Endothelial cell of umbilical vein (primary cell): ENCODE results near the gene IGFBP2. TPM values are rescaled to one million over a fixed set of nuclear protein-coding genes. Genes with fewer than 3 reads are reported as not detected.

Experiments
- BruUV-seq: library from RNA; stranded (reverse); fragments of 400-500 nt; replicated peaks from 2 replicates; lab custom pipeline; 2021; lab: Mats Ljungman, UMichigan
- CTCF ChIA-PET: fragments of 300-600, 350-600 bp; sonication (Branson Sonifier 250); formaldehyde crosslinking; loops from one replicate; lab custom pipeline; 2021; ENCODE audit warnings: antibody characterized with exemption, inconsistent platforms; lab: Charles Lee
- POLR2A ChIA-PET: fragments of 300-600, 350-600 bp; sonication (Branson Sonifier 250); formaldehyde crosslinking; loops from one replicate; lab custom pipeline; 2021; ENCODE audit warnings: antibody characterized with exemption, inconsistent platforms; lab: Charles Lee
- DNase-seq: peaks from one replicate; pipeline ENCODE4 v3.0.0-alpha.2; 2011; ENCODE audit warnings: low read depth, low spot score
- FAIRE-seq: peaks from 2 replicates; lab custom pipeline; 2011; peaks lifted over from hg19 to GRCh38; lab: Jason Lieb, UNC
- H2AFZ ChIP-seq: 2 replicates; pipeline ENCODE4 v1.6.0; 2012; ENCODE audit warnings: low read depth, low read length, control low read depth, inconsistent platforms
- H3K27ac ChIP-seq: 2 replicates; pipeline ENCODE4 v1.5.1; 2011; ENCODE audit warnings: low read depth, mild to moderate bottlenecking, control low read depth, low read length, moderate library complexity; ENCODE audit not compliant: insufficient read depth
- H3K27me3 ChIP-seq, 2 experiments: 2 replicates each; pipeline versions ENCODE4 v1.6.0 to v1.6.1; 2011; ENCODE audit warnings: low read length in 2 of 2, mixed read lengths in 1 of 2; ENCODE audit not compliant: control insufficient read depth in 2 of 2, insufficient read depth in 2 of 2
- H3K36me3 ChIP-seq, 2 experiments: 2 replicates in 1 of 2; 3 replicates in 1 of 2; pipeline ENCODE4 v1.5.1; 2011; ENCODE audit warnings: low read length in 2 of 2, mild to moderate bottlenecking in 1 of 2, moderate library complexity in 1 of 2; ENCODE audit not compliant: control insufficient read depth in 2 of 2, insufficient read depth in 2 of 2; ENCODE audit errors: extremely low read depth in 1 of 2
- H3K4me1 ChIP-seq: 3 replicates; pipeline ENCODE4 v1.5.1; 2011; ENCODE audit warnings: mild to moderate bottlenecking, low read length; ENCODE audit not compliant: control insufficient read depth, insufficient read depth; ENCODE audit errors: extremely low read depth
- H3K4me2 ChIP-seq: 2 replicates; pipeline ENCODE4 v1.6.1; 2011; ENCODE audit warnings: low read length, control low read depth, mixed read lengths; ENCODE audit not compliant: insufficient read depth
- H3K4me3 ChIP-seq, 3 experiments: fragments of 200-600 bp in 1 of 3; sonication (generic), shearing (Covaris generic) in 1 of 3; replicated peaks in 1 of 3; 2 replicates each; pipeline ENCODE4 v1.5.1; 2011 to 2016; ENCODE audit warnings: control low read depth in 3 of 3, low read length in 3 of 3, mild to moderate bottlenecking in 2 of 3, inconsistent platforms in 1 of 3, low read depth in 1 of 3, moderate library complexity in 1 of 3; ENCODE audit not compliant: insufficient read depth in 1 of 3
- H3K79me2 ChIP-seq: 2 replicates; pipeline ENCODE4 v1.6.0; 2012; ENCODE audit warnings: low read length, inconsistent platforms; ENCODE audit not compliant: control insufficient read depth, insufficient read depth
- H3K9ac ChIP-seq: replicated peaks from 2 replicates; pipeline ENCODE3; 2011; ENCODE audit warnings: low read length, control low read depth; ENCODE audit not compliant: insufficient read depth; ENCODE audit errors: extremely low read depth
- H3K9me1 ChIP-seq: replicated peaks from 3 replicates; pipeline ENCODE4 v1.6.0; 2011; ENCODE audit warnings: mild to moderate bottlenecking, low read length; ENCODE audit not compliant: control insufficient read depth, insufficient read depth; ENCODE audit errors: extremely low read depth
- H3K9me3 ChIP-seq: replicated peaks from 2 replicates; pipeline ENCODE4 v1.5.1; 2012; ENCODE audit warnings: low read length, inconsistent platforms; ENCODE audit not compliant: control insufficient read depth, insufficient read depth
- H4K20me1 ChIP-seq: replicated peaks from 2 replicates; pipeline ENCODE3; 2011; ENCODE audit warnings: mild to moderate bottlenecking, low read length; ENCODE audit not compliant: control insufficient read depth, insufficient read depth; ENCODE audit errors: extremely low read depth
- CTCF ChIP-seq, 2 donors: IDR thresholded peaks; 1 replicate in 1 of 2; 2 replicates in 1 of 2; pipeline ENCODE4 v1.5.1; 2011; ENCODE audit warnings: low read length in 2 of 2, mild to moderate bottlenecking in 2 of 2, moderate library complexity in 2 of 2, control low read depth in 1 of 2, inconsistent platforms in 1 of 2, low read depth in 1 of 2; ENCODE audit not compliant: insufficient read depth in 1 of 2; ENCODE audit errors: extremely low read depth in 1 of 2
- EZH2 ChIP-seq: IDR thresholded peaks from 2 replicates; pipeline ENCODE4 v1.6.1; 2012; ENCODE audit warnings: borderline replicate concordance, low read depth, mild to moderate bottlenecking, moderate library complexity, low read length, inconsistent platforms; ENCODE audit not compliant: severe bottlenecking
- FOS ChIP-seq: IDR thresholded peaks from 2 replicates; pipeline ENCODE4 v1.6.1; 2011; ENCODE audit warnings: mild to moderate bottlenecking, low read length, moderate library complexity, borderline replicate concordance; ENCODE audit not compliant: insufficient read depth
- JUN ChIP-seq: IDR thresholded peaks from 2 replicates; pipeline ENCODE4 v1.6.1; 2011; ENCODE audit warnings: borderline replicate concordance, low read depth; ENCODE audit not compliant: insufficient read length, insufficient read depth
- MYC ChIP-seq: IDR thresholded peaks from one replicate; pipeline ENCODE4 v1.6.1; 2011; ENCODE audit warnings: mild to moderate bottlenecking, low read depth, low read length
- POLR2A ChIP-seq: IDR thresholded peaks from 2 replicates; pipeline ENCODE4 v1.6.1; 2012; ENCODE audit warnings: low read depth, mild to moderate bottlenecking, control low read depth, low read length
- dilution Hi-C: fragments of 300-500 bp; cut with MboI; formaldehyde crosslinking; loops from one replicate; pipeline ENCODE4 v1.15.0; 2019; ENCODE audit warnings: low sequenced_read_pairs; ENCODE audit not compliant: extremely low pct_ligation_motif_present
- intact Hi-C: fragments of 100-400 bp; cut with micrococcal nuclease; formaldehyde crosslinking; loops from one replicate; pipeline ENCODE4 v1.10.0; 2022
- polyA plus RNA-seq, 4 experiments: library from polyadenylated mRNA; depleted of rRNA in 3 of 4; stranded (reverse) in 3 of 4; unstranded in 1 of 4; fragments of >200 nt; gene quantifications; 2 replicates each; pipeline versions ENCODE4 v1.2.1 to v1.2.3, GENCODE V29; 2011 to 2012; ENCODE audit warnings: missing spikeins in 1 of 4
- total RNA-seq: library from RNA; stranded (reverse); gene quantifications from 2 replicates; pipeline ENCODE4 v1.2.3, GENCODE V29; 2021

IGFBP2 gene
- total and polyA plus RNA-seq, 2 donors (not counting 3 experiments of a cell fraction or from before 2014, with no cell fraction given), result 212 to 261 TPM

GRCh38 chr2:216695401-216695821 is 62.2 kb downstream of the IGFBP2 start, which contains the start of gene IGFBP5:
IGFBP5 (minus strand) TSS chr2:216695549; CDS start chr2:216694775, 774 bp downstream.
- Histone ChIP-seq H3K4me2 (no peak within 1 kb of the TSS), H3K4me3 (no peak within 1 kb of the TSS), H3K9me3 (no peaks in the 10 kb centered on the region), H3K36me3 (no peaks in the 10 kb centered on the region), H4K20me1 (no peaks in the 10 kb centered on the region), H3K27ac (no peak within 1 kb of the TSS), H3K4me1 (peaks cover 20% of the 10 kb centered on the region), H3K27me3 (peaks cover 67 to 82% of the 10 kb centered on the region in 2 experiments), H3K9ac (no peak within 1 kb of the TSS), H3K79me2 (no peaks in the 10 kb centered on the region), H3K9me1 (no peaks in the 10 kb centered on the region), H2AFZ (no peak within 1 kb of the TSS)
- CTCF ChIA-PET, result interaction anchor here (0.6 to 2.0 kb wide), 6 partner anchors 11 to 1018 kb away, joined by 3 to 7 read pairs (median 5); no protein-coding TSS in a partner anchor
- TF ChIP-seq JUN (no peak), EZH2 (no peak), MYC (no peak), FOS (no peak), CTCF (IDR thresholded peaks at IDR 0.05; ENCODE audit: extremely low read depth in 1 of 2, insufficient read depth in 1 of 2, low read depth in 1 of 2, low read length in 2 of 2) (no peak), POLR2A (no peak)
- FAIRE-seq (peak; percentile 28), DNase-seq (peak; percentile 11)
- BruUV-seq, result no TSS peak
- POLR2A ChIA-PET, result no interaction called here
- dilution Hi-C loops (no loop called here), intact Hi-C loops (loop anchor here (5.0 kb wide), 1 partner anchor 182 kb away; no protein-coding TSS in a partner anchor)
